Measurements from ENCODE around the gene EVC2.

Gene EVC2

DNA sequence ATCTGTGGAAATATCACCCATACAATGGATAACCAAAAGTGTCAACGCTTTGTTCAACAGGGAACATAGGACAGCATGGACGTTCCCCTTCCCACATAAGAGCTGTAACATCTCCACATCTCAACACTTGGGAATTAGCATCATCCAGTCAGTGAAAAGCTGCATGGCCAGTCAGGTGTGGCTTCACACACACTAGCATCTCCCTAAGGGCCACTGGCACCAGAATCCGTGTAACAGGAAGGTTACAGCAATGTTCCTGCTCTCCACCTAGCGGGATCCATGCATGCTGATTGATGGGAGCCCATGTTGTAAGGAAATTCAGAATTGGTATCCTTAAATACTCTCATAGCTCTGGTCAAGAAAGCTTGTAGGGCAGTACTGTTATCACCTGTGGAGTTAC lies 78.8 kb downstream of the EVC2 start:
- ATAC-seq = no peak
- TF ChIP-seq CSDC2 (CRISPR knock-in tag; IDR thresholded peaks at IDR 0.05) = no peak
- TF ChIP-seq OSR1 (CRISPR knock-in tag; IDR thresholded peaks at IDR 0.05) = no peak
- TF ChIP-seq RARB (CRISPR knock-in tag; IDR thresholded peaks at IDR 0.05) = no peak
- TF ChIP-seq TSHZ2 (CRISPR knock-in tag; IDR thresholded peaks at IDR 0.05) = no peak
- no peak for TF ChIP-seq ARNTL (CRISPR knock-in tag; IDR thresholded peaks at IDR 0.05; ENCODE audit: borderline replicate concordance, low read depth)
- no peak for TF ChIP-seq ZNF8 (CRISPR knock-in tag; IDR thresholded peaks at IDR 0.05)
- TF ChIP-seq ZNF70 (CRISPR knock-in tag; IDR thresholded peaks at IDR 0.05) = no peak
- no peak for TF ChIP-seq ZFP3 (CRISPR knock-in tag; IDR thresholded peaks at IDR 0.05)
- TF ChIP-seq, protein P1, sequence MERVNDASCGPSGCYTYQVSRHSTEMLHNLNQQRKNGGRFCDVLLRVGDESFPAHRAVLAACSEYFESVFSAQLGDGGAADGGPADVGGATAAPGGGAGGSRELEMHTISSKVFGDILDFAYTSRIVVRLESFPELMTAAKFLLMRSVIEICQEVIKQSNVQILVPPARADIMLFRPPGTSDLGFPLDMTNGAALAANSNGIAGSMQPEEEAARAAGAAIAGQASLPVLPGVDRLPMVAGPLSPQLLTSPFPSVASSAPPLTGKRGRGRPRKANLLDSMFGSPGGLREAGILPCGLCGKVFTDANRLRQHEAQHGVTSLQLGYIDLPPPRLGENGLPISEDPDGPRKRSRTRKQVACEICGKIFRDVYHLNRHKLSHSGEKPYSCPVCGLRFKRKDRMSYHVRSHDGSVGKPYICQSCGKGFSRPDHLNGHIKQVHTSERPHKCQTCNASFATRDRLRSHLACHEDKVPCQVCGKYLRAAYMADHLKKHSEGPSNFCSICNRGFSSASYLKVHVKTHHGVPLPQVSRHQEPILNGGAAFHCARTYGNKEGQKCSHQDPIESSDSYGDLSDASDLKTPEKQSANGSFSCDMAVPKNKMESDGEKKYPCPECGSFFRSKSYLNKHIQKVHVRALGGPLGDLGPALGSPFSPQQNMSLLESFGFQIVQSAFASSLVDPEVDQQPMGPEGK (CRISPR knock-in tag; IDR thresholded peaks at IDR 0.05; ENCODE audit: borderline replicate concordance) = no peak
- TF ChIP-seq TOX (CRISPR knock-in tag; IDR thresholded peaks at IDR 0.05; ENCODE audit: borderline replicate concordance) = no peak
- TF ChIP-seq TCF4 (CRISPR knock-in tag; IDR thresholded peaks at IDR 0.05; ENCODE audit: borderline replicate concordance) = no peak
- no peak for TF ChIP-seq GLIS3 (CRISPR knock-in tag; IDR thresholded peaks at IDR 0.05)
- TF ChIP-seq ZNF565 (CRISPR knock-in tag; conservative IDR thresholded peaks at IDR 0.05; ENCODE audit: low read depth) = no peak
- TF ChIP-seq SNAI2 (CRISPR knock-in tag; IDR thresholded peaks at IDR 0.05) = no peak
- no peak for TF ChIP-seq BACH2 (CRISPR knock-in tag; IDR thresholded peaks at IDR 0.05; ENCODE audit: borderline replicate concordance)
- TF ChIP-seq ZC3H10 (CRISPR knock-in tag; IDR thresholded peaks at IDR 0.05) = no peak
- TF ChIP-seq ZFP30 (CRISPR knock-in tag; IDR thresholded peaks at IDR 0.05) = no peak
- TF ChIP-seq CSRNP3 (CRISPR knock-in tag; IDR thresholded peaks at IDR 0.05) = no peak
- no peak for TF ChIP-seq ISL1 (CRISPR knock-in tag; IDR thresholded peaks at IDR 0.05)

GRCh38 chr4:5626913-5627312 lies 81.4 kb downstream of the EVC2 start:
- ATAC-seq = no peak

More at GRCh38 chr4:5626913-5627312, 81.4 kb downstream of the EVC2 start:
- TF ChIP-seq TOX (CRISPR knock-in tag; IDR thresholded peaks at IDR 0.05; ENCODE audit: borderline replicate concordance) (no peak), POU6F1 (CRISPR knock-in tag; IDR thresholded peaks at IDR 0.05; ENCODE audit: borderline replicate concordance, low read depth) (no peak), CSRNP3 (CRISPR knock-in tag; IDR thresholded peaks at IDR 0.05) (no peak), TCF4 (CRISPR knock-in tag; IDR thresholded peaks at IDR 0.05; ENCODE audit: borderline replicate concordance) (no peak), ZFP30 (CRISPR knock-in tag; IDR thresholded peaks at IDR 0.05) (no peak), TSHZ2 (CRISPR knock-in tag; IDR thresholded peaks at IDR 0.05) (no peak), GLIS3 (CRISPR knock-in tag; IDR thresholded peaks at IDR 0.05) (no peak), ZNF565 (CRISPR knock-in tag; conservative IDR thresholded peaks at IDR 0.05; ENCODE audit: low read depth) (no peak), PPARA (CRISPR knock-in tag; IDR thresholded peaks at IDR 0.05; ENCODE audit: borderline replicate concordance) (no peak), ISL1 (CRISPR knock-in tag; IDR thresholded peaks at IDR 0.05) (no peak), ARNTL (CRISPR knock-in tag; IDR thresholded peaks at IDR 0.05; ENCODE audit: borderline replicate concordance, low read depth) (no peak), BACH2 (CRISPR knock-in tag; IDR thresholded peaks at IDR 0.05; ENCODE audit: borderline replicate concordance) (no peak), ZFP3 (CRISPR knock-in tag; IDR thresholded peaks at IDR 0.05) (no peak), ZNF70 (CRISPR knock-in tag; IDR thresholded peaks at IDR 0.05) (no peak)
- TF ChIP-seq, protein P1 (CRISPR knock-in tag; IDR thresholded peaks at IDR 0.05; ENCODE audit: borderline replicate concordance) = no peak
- TF ChIP-seq, protein P2, sequence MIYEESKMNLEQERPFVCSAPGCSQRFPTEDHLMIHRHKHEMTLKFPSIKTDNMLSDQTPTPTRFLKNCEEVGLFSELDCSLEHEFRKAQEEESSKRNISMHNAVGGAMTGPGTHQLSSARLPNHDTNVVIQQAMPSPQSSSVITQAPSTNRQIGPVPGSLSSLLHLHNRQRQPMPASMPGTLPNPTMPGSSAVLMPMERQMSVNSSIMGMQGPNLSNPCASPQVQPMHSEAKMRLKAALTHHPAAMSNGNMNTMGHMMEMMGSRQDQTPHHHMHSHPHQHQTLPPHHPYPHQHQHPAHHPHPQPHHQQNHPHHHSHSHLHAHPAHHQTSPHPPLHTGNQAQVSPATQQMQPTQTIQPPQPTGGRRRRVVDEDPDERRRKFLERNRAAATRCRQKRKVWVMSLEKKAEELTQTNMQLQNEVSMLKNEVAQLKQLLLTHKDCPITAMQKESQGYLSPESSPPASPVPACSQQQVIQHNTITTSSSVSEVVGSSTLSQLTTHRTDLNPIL (CRISPR knock-in tag; IDR thresholded peaks at IDR 0.05; ENCODE audit: low read depth) = no peak

All from SK-N-SH treated with all-trans-retinoic acid at 6 μM for 48 hours (cell line).